Erythroblast (primary cell): ENCODE results near the gene POLDIP2.

Experiments
- DNase-seq, 2 experiments: peaks; one replicate each; lab custom pipeline; 2025; lab: John Stamatoyannopoulos, UW
- GATA1 ChIP-seq: IDR thresholded peaks from 2 replicates; pipeline ENCODE4 v1.6.1; 2011; ENCODE audit warnings: low read depth, mild to moderate bottlenecking, control low read depth, low read length, moderate library complexity
- POLR2A ChIP-seq: IDR thresholded peaks from 2 replicates; pipeline ENCODE4 v1.6.1; 2011; ENCODE audit warnings: mild to moderate bottlenecking, low read length

The POLDIP2 gene

DNA sequence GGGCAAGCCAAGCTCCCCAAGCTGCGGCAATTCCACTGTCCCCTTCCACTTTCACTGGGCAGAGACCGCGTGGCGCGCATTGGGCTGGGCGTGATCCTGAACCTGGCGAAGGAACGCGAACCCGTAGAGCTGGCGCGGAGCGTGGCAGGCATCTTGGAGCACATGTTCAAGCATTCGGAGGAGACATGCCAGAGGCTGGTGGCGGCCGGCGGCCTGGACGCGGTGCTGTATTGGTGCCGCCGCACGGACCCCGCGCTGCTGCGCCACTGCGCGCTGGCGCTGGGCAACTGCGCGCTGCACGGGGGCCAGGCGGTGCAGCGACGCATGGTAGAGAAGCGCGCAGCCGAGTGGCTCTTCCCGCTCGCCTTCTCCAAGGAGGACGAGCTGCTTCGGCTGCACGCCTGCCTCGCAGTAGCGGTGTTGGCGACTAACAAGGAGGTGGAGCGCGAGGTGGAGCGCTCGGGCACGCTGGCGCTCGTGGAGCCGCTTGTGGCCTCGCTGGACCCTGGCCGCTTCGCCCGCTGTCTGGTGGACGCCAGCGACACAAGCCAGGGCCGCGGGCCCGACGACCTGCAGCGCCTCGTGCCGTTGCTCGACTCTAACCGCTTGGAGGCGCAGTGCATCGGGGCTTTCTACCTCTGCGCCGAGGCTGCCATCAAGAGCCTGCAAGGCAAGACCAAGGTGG, 24.0 kb upstream of the POLDIP2 start:
- peak; percentile 49 to 65 for DNase-seq
- TF ChIP-seq GATA1 = no peak

DNA sequence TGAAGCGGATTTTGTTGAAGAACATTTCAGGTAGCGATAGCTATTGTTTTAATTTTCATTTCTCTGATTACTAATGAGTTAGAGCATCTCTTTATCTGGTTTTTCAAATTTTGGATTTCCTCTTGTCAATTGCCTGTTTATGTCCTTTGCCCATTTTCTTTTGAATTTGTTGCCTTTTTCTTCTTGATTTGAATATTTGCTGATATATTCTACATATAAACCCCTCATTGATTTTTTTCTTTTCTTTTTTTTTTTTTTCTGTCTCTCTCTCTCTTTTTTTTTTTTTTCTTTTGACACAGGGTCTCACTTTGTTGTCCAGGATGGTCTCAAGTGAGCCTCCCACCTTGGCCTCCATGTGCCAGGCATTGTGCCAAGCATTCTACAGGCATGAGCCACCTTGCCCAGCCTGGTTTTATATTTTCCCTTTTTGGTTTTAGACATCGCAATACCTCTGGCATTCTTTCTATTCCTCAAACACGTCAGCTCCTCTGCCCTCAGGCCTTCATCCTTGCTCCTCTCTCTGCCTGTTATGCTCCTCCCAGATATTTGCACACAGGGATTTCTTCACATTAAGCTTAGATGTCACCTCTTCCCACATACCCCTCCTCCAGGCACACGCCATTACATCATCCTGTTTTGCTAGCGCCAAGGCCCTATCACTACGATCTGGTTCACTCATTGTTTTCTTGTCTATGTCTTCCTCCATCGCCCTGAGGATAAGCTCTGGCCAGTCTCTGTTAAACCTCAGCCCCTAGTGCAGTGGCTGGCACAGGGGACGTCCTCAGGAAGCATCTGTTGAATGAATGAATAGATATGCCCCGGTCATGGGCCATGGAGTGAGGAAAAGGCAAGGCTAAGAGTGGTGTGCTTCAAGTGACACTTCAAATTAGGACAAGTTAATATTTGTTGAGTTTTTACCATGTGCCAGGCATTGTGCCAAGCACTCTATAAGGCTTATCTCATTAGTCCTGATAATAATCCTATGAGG, 22.8 kb upstream of the POLDIP2 start:
- no peak for TF ChIP-seq GATA1
- no peak for TF ChIP-seq POLR2A
- DNase-seq = no peak

DNA sequence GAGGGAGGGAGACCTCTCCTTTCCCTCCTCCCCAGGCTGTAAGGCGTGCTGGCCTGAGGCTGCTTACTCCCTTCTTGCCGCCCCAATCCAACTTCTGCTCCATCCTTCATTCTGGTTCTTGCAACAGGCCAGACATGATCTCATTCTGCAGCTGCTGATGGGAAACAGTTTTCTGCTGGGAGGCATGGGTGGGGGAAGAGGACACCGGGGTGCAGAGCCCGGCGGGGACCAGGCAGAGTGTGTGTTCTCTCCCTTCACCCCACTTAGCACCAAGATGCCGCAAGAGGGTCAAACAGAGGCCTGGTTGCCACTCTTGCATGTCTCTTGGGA, 15.6 kb upstream of the POLDIP2 start:
- no peak for DNase-seq
- TF ChIP-seq GATA1 = no peak
- TF ChIP-seq POLR2A = no peak

DNA sequence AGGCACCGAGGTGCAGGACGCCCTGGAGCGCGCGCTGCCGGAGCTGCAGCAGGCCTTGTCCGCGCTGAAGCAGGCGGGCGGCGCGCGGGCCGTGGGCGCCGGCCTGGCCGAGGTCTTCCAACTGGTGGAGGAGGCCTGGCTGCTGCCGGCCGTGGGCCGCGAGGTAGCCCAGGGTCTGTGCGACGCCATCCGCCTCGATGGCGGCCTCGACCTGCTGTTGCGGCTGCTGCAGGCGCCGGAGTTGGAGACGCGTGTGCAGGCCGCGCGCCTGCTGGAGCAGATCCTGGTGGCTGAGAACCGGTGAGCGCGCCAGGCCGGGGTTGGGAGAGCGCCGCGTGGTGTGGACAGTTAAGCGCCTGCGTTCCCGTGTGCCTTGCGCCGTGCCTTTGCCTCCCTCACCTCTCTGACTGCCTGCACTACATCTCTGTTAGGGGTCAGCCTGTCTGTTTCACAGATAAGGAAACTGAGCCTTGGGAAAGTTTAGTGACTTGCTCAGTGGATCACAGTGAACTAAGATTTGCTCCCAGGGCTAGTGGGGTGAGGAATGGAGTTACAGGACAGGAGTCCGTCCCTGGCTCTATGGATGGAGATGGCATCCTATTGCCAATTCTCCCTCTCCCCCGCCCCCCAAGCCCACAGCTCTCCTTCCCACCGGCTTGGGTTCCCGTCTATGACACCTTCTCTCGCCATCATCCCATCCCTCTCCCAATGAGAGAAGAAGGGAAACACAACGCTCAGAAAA, 15.0 kb upstream of the POLDIP2 start:
- no peak for TF ChIP-seq GATA1
- no peak for DNase-seq

DNA sequence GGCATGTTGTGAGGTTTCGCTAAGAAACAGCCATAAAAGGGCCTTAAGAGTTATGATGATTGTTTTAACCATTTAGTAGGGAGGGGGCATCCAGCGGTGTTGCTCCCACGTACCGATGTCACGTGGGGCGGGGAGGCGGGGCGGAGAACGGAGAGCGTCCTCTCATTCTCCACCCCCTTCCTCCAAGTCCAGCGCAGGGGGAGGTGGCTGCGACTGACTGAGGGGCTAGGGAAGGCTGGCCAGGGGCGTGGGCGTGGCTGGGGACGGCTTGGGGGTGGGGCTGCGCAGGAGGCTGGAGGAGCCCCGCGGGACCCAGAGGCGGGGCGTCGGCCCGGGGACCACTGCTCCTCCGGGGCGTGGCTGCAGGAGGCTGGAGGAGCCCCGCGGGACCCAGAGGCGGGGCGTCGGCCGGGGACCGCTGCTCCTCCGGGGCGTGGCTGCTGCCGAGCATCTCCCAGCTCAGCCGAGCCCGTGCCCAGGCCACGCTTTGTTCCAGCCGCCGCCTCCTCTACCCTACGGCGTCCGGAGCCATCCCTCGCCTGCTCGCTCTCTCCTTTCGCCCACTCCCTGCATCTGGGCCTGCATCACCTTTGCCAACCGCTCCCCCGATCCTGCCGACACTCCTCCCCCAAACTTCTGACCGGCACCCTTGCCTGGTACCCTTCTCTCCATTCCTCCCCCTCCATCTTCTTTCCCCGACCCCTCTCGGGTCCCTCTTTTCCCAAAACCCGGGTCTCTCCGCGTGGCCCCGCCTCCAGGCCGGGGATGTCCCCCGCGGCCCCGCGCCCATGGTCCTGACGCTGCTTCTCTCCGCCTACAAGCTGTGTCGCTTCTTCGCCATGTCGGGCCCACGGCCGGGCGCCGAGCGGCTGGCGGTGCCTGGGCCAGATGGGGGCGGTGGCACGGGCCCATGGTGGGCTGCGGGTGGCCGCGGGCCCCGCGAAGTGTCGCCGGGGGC, 14.2 kb upstream of the POLDIP2 start, which contains the start of gene SARM1:
SARM1 (plus strand) TSS at position 450 of the 958 bp plus-strand sequence; CDS start at position 789, 339 bp downstream.
- DNase-seq = peak; percentile 49 to 58
- TF ChIP-seq POLR2A = no peak
- TF ChIP-seq GATA1 = no peak

DNA sequence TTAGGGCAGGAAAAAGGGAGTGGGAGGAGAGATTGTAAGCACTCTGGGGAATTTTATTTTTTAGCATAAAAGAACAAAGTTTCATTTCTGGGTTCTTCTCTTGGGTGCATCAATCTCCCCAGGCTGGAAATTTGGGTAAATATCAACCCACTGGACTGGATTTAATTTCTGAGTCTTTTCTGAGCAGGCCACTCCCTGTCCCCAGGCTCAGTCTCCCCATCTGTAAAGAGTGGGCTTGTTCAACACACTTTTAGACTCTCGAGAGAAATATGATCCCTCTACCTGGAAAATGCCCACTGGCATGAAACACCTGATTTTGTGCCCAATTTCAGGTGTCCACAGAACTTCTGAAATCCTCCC, 13.4 kb upstream of the POLDIP2 start:
- no peak for TF ChIP-seq GATA1
- TF ChIP-seq POLR2A = no peak
- DNase-seq = no peak

DNA sequence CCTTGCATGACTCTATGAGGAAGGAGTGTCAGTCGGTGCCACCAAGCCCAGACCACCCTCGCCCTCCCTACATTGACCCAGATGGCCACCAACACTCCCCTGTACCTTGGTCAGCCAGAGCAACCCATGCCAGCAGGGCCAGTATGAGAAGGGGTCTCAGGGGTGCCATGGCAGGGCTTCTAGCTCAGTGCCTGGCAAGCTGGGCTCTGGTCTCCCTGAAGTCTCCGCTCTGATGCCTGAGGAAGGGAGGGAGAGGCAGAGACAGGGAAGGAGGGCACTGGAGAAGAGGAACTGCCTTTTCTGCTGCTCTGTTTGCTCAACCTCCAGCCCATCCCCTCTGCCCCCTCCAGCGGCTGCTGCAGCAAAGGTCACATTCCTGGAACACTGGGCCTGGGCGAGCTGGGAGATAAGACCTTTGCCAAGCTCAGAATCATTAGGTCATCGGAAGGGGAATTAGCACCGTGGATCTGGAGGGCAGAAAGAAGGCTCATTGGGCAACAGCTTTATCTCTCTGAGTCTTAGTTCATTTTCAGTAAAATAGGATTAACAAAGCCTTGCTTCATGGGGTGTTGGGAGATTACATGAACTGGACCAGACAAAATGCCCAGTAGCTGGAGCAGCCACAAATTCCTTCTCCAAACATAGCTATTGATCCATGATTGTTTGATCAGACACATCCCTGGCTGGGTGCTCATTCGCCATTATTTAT, 12.9 kb upstream of the POLDIP2 start, which contains the start of gene VTN:
VTN (minus strand) TSS at position 273 of the 709 bp plus-strand sequence; CDS start at position 169, 104 bp downstream.
- peak; percentile 26 to 27 for DNase-seq
- TF ChIP-seq GATA1 (no peak), POLR2A (no peak)

DNA sequence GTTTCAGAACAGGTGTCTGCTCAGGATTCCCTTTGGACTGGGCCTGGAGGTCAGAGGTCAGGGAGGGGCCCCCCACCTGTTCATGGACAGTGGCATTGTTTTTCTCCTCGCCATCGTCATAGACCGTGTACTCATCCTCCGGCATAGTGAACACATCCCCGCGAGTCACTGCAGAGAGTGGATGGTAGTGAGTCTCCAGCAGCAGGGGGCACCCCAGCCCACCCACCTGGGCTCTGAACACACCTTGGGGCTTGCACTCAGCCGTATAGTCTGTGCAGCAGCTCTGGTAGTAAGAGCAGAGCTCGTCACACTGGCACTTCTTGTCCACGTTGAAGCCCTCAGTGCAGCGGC, 12.3 kb upstream of the POLDIP2 start:
- no peak for DNase-seq
- TF ChIP-seq POLR2A (no peak), GATA1 (no peak)

DNA sequence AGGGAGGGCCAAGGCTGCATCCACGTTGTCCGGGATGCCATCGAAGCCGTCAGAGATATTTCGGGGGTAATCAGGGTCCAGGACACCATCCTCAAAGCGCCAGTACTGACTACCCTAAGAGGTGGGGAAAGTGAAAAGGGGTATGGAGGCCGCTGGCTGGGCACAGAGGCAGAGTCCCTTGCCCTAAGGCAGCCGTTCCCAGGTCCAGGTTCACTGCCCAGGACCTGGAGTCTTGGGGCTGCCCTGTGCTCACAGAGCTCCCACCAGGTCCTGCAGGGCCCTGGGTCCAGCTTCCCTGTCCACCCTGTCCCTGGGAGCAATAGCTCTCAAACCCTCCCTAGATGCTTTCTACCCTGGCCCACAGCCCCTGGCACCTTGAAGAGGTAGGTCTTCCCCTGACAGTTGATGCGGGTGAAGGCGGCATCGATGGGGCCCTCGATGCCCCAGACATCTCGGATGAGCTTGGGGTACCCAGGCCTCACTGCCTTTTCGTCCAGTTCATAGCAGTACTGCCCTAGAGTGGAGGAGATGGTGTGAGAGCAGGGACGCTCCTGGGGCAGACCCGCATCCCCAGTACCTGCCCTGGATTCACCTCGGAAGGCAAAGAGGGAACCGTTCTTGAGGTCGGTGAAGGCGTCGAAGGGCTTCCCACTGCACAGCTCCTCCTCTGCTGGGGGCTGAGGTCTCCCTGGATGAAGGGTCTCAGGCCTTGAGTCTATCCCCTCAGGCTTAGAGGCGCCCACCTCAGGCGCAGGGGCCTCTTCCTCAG, 11.8 kb upstream of the POLDIP2 start:
- TF ChIP-seq POLR2A = no peak
- no peak for TF ChIP-seq GATA1
- no peak for DNase-seq

DNA sequence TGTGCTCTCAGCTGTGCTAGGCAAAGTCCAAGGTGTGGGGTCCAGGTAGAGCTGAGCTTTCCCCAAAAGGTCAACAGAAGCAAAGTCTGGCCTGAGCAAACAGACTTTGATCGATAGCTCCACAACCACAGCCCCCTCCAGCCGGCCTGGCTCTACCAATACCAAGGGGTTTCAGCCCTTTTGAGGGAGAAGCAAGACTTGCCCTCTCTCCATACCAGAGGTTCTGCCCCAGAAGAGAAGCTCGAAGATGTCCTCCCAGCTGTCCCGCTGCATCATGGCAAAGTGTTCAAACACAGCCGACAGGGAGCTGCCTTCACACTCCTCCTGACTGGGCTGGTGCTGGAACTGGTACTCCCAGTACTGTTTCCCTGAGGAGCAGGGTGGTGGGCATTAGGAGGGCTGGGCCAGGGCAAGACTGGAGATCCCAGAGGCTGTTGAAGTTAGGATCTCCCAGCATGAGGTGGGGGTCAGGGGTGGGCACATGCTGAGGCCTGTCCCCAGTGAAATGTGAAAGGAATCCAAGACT, 11.0 kb upstream of the POLDIP2 start:
- TF ChIP-seq POLR2A = no peak
- no peak for TF ChIP-seq GATA1
- no peak for DNase-seq

DNA sequence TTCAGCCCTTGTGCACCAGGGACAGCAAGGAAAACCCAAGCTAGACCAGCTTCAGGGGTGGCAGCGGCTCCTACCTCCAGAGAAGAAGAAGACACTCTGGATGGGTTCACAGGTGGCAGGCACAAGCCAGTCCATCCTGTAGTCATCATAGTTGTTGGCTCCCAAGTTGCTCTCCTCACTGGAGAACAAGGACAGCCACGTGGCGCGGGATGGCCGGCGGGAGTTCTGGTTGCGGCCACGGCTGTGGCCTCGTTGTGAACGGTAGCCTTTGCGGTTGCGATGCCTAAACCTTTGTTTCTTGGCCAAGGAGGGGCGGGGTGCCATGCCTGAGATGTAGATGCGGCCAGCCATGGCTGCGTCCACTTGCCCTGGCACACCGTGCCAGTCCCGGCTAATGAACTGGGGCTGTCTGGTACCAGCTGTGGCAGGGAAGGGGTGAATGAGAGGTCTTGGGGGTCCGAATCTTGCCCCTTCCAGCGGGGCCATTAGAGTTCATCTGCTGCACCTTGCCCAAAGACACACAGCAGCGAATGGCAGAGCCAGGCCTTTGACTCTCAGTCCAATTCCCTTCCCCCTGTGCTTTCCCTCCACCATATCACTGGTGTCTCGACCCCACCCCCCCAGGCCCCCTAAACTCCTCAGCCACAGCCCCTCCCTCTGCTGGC, 10.4 kb upstream of the POLDIP2 start:
- TF ChIP-seq POLR2A (no peak), GATA1 (no peak)
- DNase-seq = no peak
